HepG2 (cell line): Measurements from ENCODE around the gene COLQ. TPM values are rescaled to one million over a fixed set of nuclear protein-coding genes. Genes with fewer than 3 reads are reported as not detected.

Source experiments
- ATAC-seq: fragments of 200-7000 bp; cut with Tn5 transposase; 3 replicates; pipeline ENCODE4 v1.9.1; 2020; ENCODE audit warnings: mild to moderate bottlenecking, moderate library complexity
- BruUV-seq: library from RNA; stranded (reverse); fragments of 400-500 nt; replicated peaks from 2 replicates; lab custom pipeline; 2021; lab: Mats Ljungman, UMichigan
- CTCF ChIA-PET: fragments of 300-600 bp; formaldehyde crosslinking; extraction: SDS; loops from one replicate; lab custom pipeline; 2021; ENCODE audit warnings: low total read pairs, inconsistent platforms, low intra/inter-chr PET ratio; lab: Yijun Ruan, JAX
- POLR2A ChIA-PET: fragments of 350-600 bp; sonication (Branson Sonifier 250); formaldehyde crosslinking; loops from one replicate; lab custom pipeline; 2020; ENCODE audit warnings: antibody characterized with exemption, inconsistent platforms; lab: Yijun Ruan, JAX
- DNase-seq: peaks from one replicate; pipeline ENCODE4 v3.0.0-alpha.2; 2015; ENCODE audit warnings: low spot score
- FAIRE-seq: peaks from 3 replicates; lab custom pipeline; 2011; peaks lifted over from hg19 to GRCh38; lab: Jason Lieb, UNC
- H2AFZ ChIP-seq: one replicate; pipeline ENCODE4 v1.6.1; 2011; ENCODE audit warnings: low read length, inconsistent platforms
- H3K27ac ChIP-seq: fragments of 300-600 bp; 3 replicates; pipeline ENCODE4 v1.8.0; 2011; ENCODE audit warnings: mixed run types, mild to moderate bottlenecking, mixed read lengths, low read length, inconsistent platforms; ENCODE audit not compliant: insufficient read depth; ENCODE audit errors: extremely low read length
- H3K27me3 ChIP-seq, 2 experiments: fragments of 200-600 bp in 1 of 2; 2 replicates in 1 of 2; 3 replicates in 1 of 2; pipeline versions ENCODE4 v1.6.0 to v1.8.0; 2011; ENCODE audit warnings: low read length in 2 of 2, mild to moderate bottlenecking in 2 of 2, moderate library complexity in 2 of 2, inconsistent platforms in 1 of 2; ENCODE audit not compliant: insufficient read depth in 2 of 2, control insufficient read depth in 1 of 2
- H3K36me3 ChIP-seq, 2 experiments: fragments of 200-600 bp in 1 of 2; replicated peaks in 1 of 2; 2 replicates in 1 of 2; 3 replicates in 1 of 2; pipeline versions ENCODE4 v1.5.1 to v1.8.0; 2011; ENCODE audit warnings: low read length in 2 of 2, inconsistent platforms in 1 of 2; ENCODE audit not compliant: insufficient read depth in 2 of 2, control insufficient read depth in 1 of 2
- H3K4me1 ChIP-seq: 2 replicates; pipeline ENCODE4 v1.5.1; 2012; ENCODE audit warnings: low read length, inconsistent platforms; ENCODE audit not compliant: insufficient read depth
- H3K4me2 ChIP-seq: 2 replicates; pipeline ENCODE4 v1.6.0; 2011; ENCODE audit warnings: low read depth, low read length, inconsistent platforms
- H3K4me3 ChIP-seq, 3 experiments: fragments of 200-600 bp in 1 of 3; sonication (generic), shearing (Covaris generic) in 1 of 3; replicated peaks in 1 of 3; 2 replicates each; pipeline ENCODE4 v1.5.1; 2011 to 2016; ENCODE audit warnings: low read length in 3 of 3, inconsistent platforms in 2 of 3, low read depth in 2 of 3, mild to moderate bottlenecking in 2 of 3, control low read depth in 1 of 3, mixed read lengths in 1 of 3; ENCODE audit not compliant: insufficient read depth in 1 of 3
- H3K79me2 ChIP-seq: one replicate; pipeline ENCODE4 v1.6.1; 2011; ENCODE audit warnings: low read length, inconsistent platforms; ENCODE audit not compliant: insufficient read depth
- H3K9ac ChIP-seq: 2 replicates; pipeline ENCODE4 v1.6.0; 2011; ENCODE audit warnings: mild to moderate bottlenecking, low read depth, low read length, inconsistent platforms; ENCODE audit not compliant: insufficient read depth
- H3K9me3 ChIP-seq: 2 replicates; pipeline ENCODE4 v1.5.1; 2012; ENCODE audit warnings: mild to moderate bottlenecking, low read length
- H4K20me1 ChIP-seq: 2 replicates; pipeline ENCODE4 v1.6.0; 2011; ENCODE audit warnings: inconsistent platforms, mild to moderate bottlenecking, low read length, moderate library complexity; ENCODE audit not compliant: insufficient read depth
- EP300 ChIP-seq, 3 experiments: sonication (generic) in 1 of 3; formaldehyde crosslinking in 1 of 3; IDR thresholded peaks; 2 replicates each; pipeline versions ENCODE4 v1.5.1 to v1.6.1; 2011 to 2020; ENCODE audit warnings: low read depth in 2 of 3, low read length in 2 of 3, borderline replicate concordance in 1 of 3, improper control_type of control experiment in 1 of 3, mild to moderate bottlenecking in 1 of 3, missing genetic modification reagents in 1 of 3, moderate library complexity in 1 of 3
- MIER3 ChIP-seq: IDR thresholded peaks from 2 replicates; pipeline ENCODE4 v1.6.1; 2016; ENCODE audit warnings: missing compliant biosample characterization, borderline replicate concordance
- MZF1 ChIP-seq: sonication (generic); formaldehyde crosslinking; IDR thresholded peaks from 2 replicates; pipeline ENCODE4 v1.8.1; 2023; ENCODE audit warnings: mild to moderate bottlenecking, missing genetic modification reagents, borderline replicate concordance
- NRL ChIP-seq: sonication (generic); formaldehyde crosslinking; IDR thresholded peaks from 2 replicates; pipeline ENCODE4 v1.5.0; 2020; ENCODE audit warnings: missing genetic modification reagents, mild to moderate bottlenecking, moderate library complexity, borderline replicate concordance
- PAWR ChIP-seq: sonication (generic); formaldehyde crosslinking; IDR thresholded peaks from 2 replicates; pipeline ENCODE4 v1.4.0; 2020; ENCODE audit warnings: missing genetic modification reagents, mild to moderate bottlenecking, borderline replicate concordance
- RAD51 ChIP-seq: fragments of 450-650 bp; IDR thresholded peaks from 2 replicates; pipeline ENCODE4 v1.6.1; 2016; ENCODE audit warnings: borderline replicate concordance
- ZFP1 ChIP-seq: IDR thresholded peaks from 2 replicates; pipeline ENCODE4 v1.6.1; 2016
- ZNF343 ChIP-seq: sonication (generic); formaldehyde crosslinking; IDR thresholded peaks from 2 replicates; pipeline ENCODE4 v1.4.0; 2020; ENCODE audit warnings: mild to moderate bottlenecking, missing genetic modification reagents
- ZNF841 ChIP-seq: sonication (generic); formaldehyde crosslinking; IDR thresholded peaks from 2 replicates; pipeline ENCODE4 v1.8.1; 2023; ENCODE audit warnings: missing genetic modification reagents, borderline replicate concordance
- WGBS: methylation state at CpG from one replicate; pipeline ENCODE4 v1.1.6; 2017; ENCODE audit warnings: low lambda C conversion rate; 5-methylcytosine and 5-hydroxymethylcytosine counted together
- in situ Hi-C: cut with HindIII; loops from 2 replicates; pipeline ENCODE4 v1.10.0; 2017; ENCODE audit warnings: low pct_unique_long_range_greater_than_20kb; ENCODE audit not compliant: extremely low pct_ligation_motif_present
- intact Hi-C: fragments of 100-400 bp; cut with micrococcal nuclease; formaldehyde crosslinking; loops from one replicate; pipeline ENCODE4 v1.10.0; 2022; ENCODE audit not compliant: unreplicated experiment
- polyA plus RNA-seq, 8 experiments: library from polyadenylated mRNA; depleted of rRNA in 3 of 8; stranded (reverse) in 7 of 8; unstranded in 1 of 8; fragments of >200 nt; fragmentation: Illumina TruSeq in 4 of 8; extraction: Trizol in 4 of 8; gene quantifications; 2 replicates each; pipeline versions ENCODE4 v1.2.1 to v1.2.3, GENCODE V29; 2011 to 2016; ENCODE audit warnings: low read depth in 4 of 8, missing spikeins in 1 of 8, mixed read lengths in 1 of 8; ENCODE audit not compliant: insufficient read depth in 1 of 8
- total RNA-seq, 5 experiments: library from RNA; depleted of rRNA; stranded (reverse); fragments of >200 nt; fragmentation: Illumina TruSeq; extraction: Trizol; gene quantifications; 2 replicates each; pipeline ENCODE4 v1.2.3, GENCODE V29; 2016; ENCODE audit warnings: low read depth in 1 of 5
- TF ChIP-seq, protein P1 (sequence below), 2 experiments: fragments of 450-650 bp in 1 of 2; sonication (generic) in 1 of 2; formaldehyde crosslinking; IDR thresholded peaks; 2 replicates each; pipeline versions ENCODE4 v1.5.0 to v1.8.0; 2020 to 2022; ENCODE audit warnings: mild to moderate bottlenecking in 1 of 2, missing genetic modification reagents in 1 of 2

The COLQ gene
- total and polyA plus RNA-seq, 2 of the 13 experiments (the other 11 are each of a cell fraction or from before 2014, with no cell fraction given): 0.31 to 0.46 TPM

DNA sequence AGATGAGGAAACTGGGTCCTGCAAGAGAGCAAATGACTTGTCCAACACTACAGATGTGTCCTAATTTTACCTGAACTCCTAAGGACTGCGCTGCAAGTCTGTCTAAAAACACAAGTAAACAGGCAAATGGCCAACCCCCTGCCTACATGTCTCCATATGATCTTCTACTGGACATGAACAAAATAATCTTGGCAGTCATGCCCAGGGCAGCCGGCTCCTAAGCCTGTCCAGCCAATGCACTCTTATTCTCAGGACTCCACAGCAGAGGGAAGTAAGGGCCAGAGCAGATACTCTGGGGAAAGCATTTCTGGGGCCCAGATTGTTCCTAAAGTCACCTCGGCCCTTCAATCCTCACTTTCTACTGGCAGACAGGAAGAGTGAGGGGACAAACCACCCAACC is 10.3 kb downstream of the COLQ start:
- H3K4me2 ChIP-seq: no peak overlapping the region
- CTCF ChIA-PET: no interaction called here
- no peaks in the 10 kb centered on the region for H4K20me1 ChIP-seq
- no peak for DNase-seq
- 57% methylated on average over 2 of the region's 3 CpGs for WGBS
- TF ChIP-seq NRL (CRISPR knock-in tag) (no peak), ZNF841 (no peak), MIER3 (CRISPR knock-in tag) (no peak), RAD51 (no peak), ZNF343 (CRISPR knock-in tag) (no peak), EP300 (IDR thresholded peaks at IDR 0.05; ENCODE audit: low read depth in 2 of 2, low read length in 2 of 2) (no peak), EP300 (CRISPR knock-in tag; IDR thresholded peaks at IDR 0.05; ENCODE audit: borderline replicate concordance) (no peak), PAWR (no peak), ZFP1 (CRISPR knock-in tag) (no peak), MZF1 (CRISPR knock-in tag) (no peak)
- TF ChIP-seq, protein P1, sequence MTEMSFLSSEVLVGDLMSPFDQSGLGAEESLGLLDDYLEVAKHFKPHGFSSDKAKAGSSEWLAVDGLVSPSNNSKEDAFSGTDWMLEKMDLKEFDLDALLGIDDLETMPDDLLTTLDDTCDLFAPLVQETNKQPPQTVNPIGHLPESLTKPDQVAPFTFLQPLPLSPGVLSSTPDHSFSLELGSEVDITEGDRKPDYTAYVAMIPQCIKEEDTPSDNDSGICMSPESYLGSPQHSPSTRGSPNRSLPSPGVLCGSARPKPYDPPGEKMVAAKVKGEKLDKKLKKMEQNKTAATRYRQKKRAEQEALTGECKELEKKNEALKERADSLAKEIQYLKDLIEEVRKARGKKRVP (CRISPR knock-in tag; IDR thresholded peaks at IDR 0.05): no peak
- TF ChIP-seq, all 625 proteins: peak for 0
- intact Hi-C loops: no loop called here
- Histone ChIP-seq H3K27me3 (peaks cover 0 to 10% of the 10 kb centered on the region in 2 experiments; a peak in 1 of 5 replicates), H3K36me3 (no peaks in the 10 kb centered on the region), H3K9ac (no peak overlapping the region), H3K27ac (no peak overlapping the region), H2AFZ (no peak overlapping the region), H3K9me3 (no peaks in the 10 kb centered on the region), H3K4me3 (no peak overlapping the region), H3K4me1 (no peaks in the 10 kb centered on the region), H3K79me2 (no peaks in the 10 kb centered on the region)
- ATAC-seq (no peak), FAIRE-seq (no peak)
- POLR2A ChIA-PET: no interaction called here
- no TSS peak for BruUV-seq
- in situ Hi-C loops: no loop called here
